ENCODE measurements around the gene LRRC1.

Gene LRRC1

GRCh38 chr6:53920881-53921280 is 126.1 kb downstream of the LRRC1 start:
- Histone ChIP-seq H3K27me3 (no peaks in the 10 kb centered on the region), H3K4me1 (ENCODE audit: control insufficient read depth in 1 of 2, insufficient read depth in 1 of 2, low read depth in 1 of 2, low read length in 1 of 2) (no peaks in the 10 kb centered on the region), H3K36me3 (peaks cover 11% of the 10 kb centered on the region), H3K4me3 (ENCODE audit: low read depth in 1 of 2, low read length in 1 of 2) (no peak overlapping the region), H3K27ac (no peak overlapping the region), H3K9me3 (no peaks in the 10 kb centered on the region)
- no peak for TF ChIP-seq CTCF (IDR thresholded peaks at IDR 0.05)

- no peaks in the 10 kb centered on the region for H3K27me3 ChIP-seq
- H3K4me3 ChIP-seq (ENCODE audit: low read depth in 1 of 2, low read length in 1 of 2), result no peak overlapping the region
- peaks cover 11% of the 10 kb centered on the region for H3K36me3 ChIP-seq
- no peaks in the 10 kb centered on the region for H3K4me1 ChIP-seq (ENCODE audit: control insufficient read depth in 1 of 2, insufficient read depth in 1 of 2, low read depth in 1 of 2, low read length in 1 of 2)
- no peak overlapping the region for H3K27ac ChIP-seq
- TF ChIP-seq CTCF (IDR thresholded peaks at IDR 0.05), result no peak
- no peaks in the 10 kb centered on the region for H3K9me3 ChIP-seq
Measured at GRCh38 chr6:53921639-53922038, 126.8 kb downstream of the LRRC1 start.

GRCh38 chr6:53922539-53922981 is 127.8 kb downstream of the LRRC1 start:
- TF ChIP-seq CTCF (IDR thresholded peaks at IDR 0.05), result no peak
- H3K9me3 ChIP-seq, result no peaks in the 10 kb centered on the region

GRCh38 chr6:53924277-53924676 is 129.5 kb downstream of the LRRC1 start:
- Histone ChIP-seq H3K9me3 (no peaks in the 10 kb centered on the region), H3K36me3 (peaks cover 11% of the 10 kb centered on the region), H3K4me3 (ENCODE audit: low read depth in 1 of 2, low read length in 1 of 2) (no peak overlapping the region), H3K27me3 (no peaks in the 10 kb centered on the region), H3K4me1 (ENCODE audit: control insufficient read depth in 1 of 2, insufficient read depth in 1 of 2, low read depth in 1 of 2, low read length in 1 of 2) (no peaks in the 10 kb centered on the region), H3K27ac (no peak overlapping the region)
- no peak for TF ChIP-seq CTCF (IDR thresholded peaks at IDR 0.05)

More at GRCh38 chr6:53922539-53922981, 127.8 kb downstream of the LRRC1 start:
- H3K27ac ChIP-seq, result no peak overlapping the region
- H3K4me3 ChIP-seq (ENCODE audit: low read depth in 1 of 2, low read length in 1 of 2), result no peak overlapping the region
- H3K27me3 ChIP-seq, result no peaks in the 10 kb centered on the region
- H3K36me3 ChIP-seq, result peaks cover 11% of the 10 kb centered on the region
- no peaks in the 10 kb centered on the region for H3K4me1 ChIP-seq (ENCODE audit: control insufficient read depth in 1 of 2, insufficient read depth in 1 of 2, low read depth in 1 of 2, low read length in 1 of 2)

GRCh38 chr6:53924821-53925422 is 130.1 kb downstream of the LRRC1 start:
- no peaks in the 10 kb centered on the region for H3K9me3 ChIP-seq
- H3K36me3 ChIP-seq, result peaks cover 11% of the 10 kb centered on the region
- H3K27me3 ChIP-seq, result no peaks in the 10 kb centered on the region
- no peaks in the 10 kb centered on the region for H3K4me1 ChIP-seq (ENCODE audit: control insufficient read depth in 1 of 2, insufficient read depth in 1 of 2, low read depth in 1 of 2, low read length in 1 of 2)
- no peak for TF ChIP-seq CTCF (IDR thresholded peaks at IDR 0.05)
- no peak overlapping the region for H3K4me3 ChIP-seq (ENCODE audit: low read depth in 1 of 2, low read length in 1 of 2)
- H3K27ac ChIP-seq, result no peak overlapping the region

Data from neutrophil (primary cell).